Measurements from ENCODE around the gene DYNC1LI1. TPM values are rescaled to one million over a fixed set of nuclear protein-coding genes. Genes with fewer than 3 reads are reported as not detected.

Gene DYNC1LI1
- total RNA-seq, 4 donors from 2014 or later, result 15.3 to 26.4 (median 19.4) TPM

DNA sequence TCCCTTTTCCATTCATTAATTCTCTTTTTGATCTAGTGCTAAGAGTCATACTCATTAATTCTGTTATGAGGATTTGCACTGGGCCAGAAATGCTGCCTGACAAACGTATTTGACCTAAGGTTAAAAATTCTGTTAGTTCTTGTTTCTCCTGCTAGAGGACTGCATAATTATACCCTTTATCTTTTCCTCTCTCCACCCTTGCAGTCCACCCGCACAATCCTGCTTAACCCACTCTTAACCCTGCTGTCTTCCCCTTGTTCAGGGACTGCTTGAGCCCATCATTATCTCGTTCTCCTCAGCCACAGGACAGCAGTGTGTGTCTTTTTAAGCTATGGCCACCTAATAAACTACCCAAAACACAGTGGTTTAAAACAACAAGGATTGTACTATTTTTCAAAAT lies 31.1 kb upstream of the DYNC1LI1 start:
- no peaks in the 10 kb centered on the region for H3K9me3 ChIP-seq
- no peaks in the 10 kb centered on the region for H3K4me1 ChIP-seq
- H3K27ac ChIP-seq, result no peak overlapping the region
- no peaks in the 10 kb centered on the region for H3K36me3 ChIP-seq
- no peak for TF ChIP-seq POLR2A (IDR thresholded peaks at IDR 0.05)
- TF ChIP-seq, protein P1, sequence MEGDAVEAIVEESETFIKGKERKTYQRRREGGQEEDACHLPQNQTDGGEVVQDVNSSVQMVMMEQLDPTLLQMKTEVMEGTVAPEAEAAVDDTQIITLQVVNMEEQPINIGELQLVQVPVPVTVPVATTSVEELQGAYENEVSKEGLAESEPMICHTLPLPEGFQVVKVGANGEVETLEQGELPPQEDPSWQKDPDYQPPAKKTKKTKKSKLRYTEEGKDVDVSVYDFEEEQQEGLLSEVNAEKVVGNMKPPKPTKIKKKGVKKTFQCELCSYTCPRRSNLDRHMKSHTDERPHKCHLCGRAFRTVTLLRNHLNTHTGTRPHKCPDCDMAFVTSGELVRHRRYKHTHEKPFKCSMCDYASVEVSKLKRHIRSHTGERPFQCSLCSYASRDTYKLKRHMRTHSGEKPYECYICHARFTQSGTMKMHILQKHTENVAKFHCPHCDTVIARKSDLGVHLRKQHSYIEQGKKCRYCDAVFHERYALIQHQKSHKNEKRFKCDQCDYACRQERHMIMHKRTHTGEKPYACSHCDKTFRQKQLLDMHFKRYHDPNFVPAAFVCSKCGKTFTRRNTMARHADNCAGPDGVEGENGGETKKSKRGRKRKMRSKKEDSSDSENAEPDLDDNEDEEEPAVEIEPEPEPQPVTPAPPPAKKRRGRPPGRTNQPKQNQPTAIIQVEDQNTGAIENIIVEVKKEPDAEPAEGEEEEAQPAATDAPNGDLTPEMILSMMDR (IDR thresholded peaks at IDR 0.05), result no peak
- H3K4me3 ChIP-seq, result no peak overlapping the region
- no peak for DNase-seq
- no peaks in the 10 kb centered on the region for H3K27me3 ChIP-seq

DNA sequence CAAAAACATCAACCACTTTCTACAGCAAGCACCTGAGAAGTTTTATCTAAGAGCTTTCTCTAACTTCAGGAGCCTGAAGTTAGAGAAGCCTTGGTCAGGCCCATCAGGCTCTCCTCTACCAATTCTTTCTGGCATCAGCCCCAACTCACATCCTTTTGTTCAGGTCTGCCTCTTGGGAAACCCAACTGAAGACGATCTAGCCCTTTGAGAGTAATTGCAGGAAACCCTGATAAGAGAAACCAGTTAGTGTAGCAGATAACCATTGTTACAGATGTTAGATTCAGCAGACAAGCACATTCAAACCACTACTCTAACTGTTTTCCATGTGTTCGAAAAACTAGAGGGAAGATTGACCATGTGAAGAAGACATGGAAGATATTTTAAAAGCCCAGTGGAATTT lies 27.0 kb upstream of the DYNC1LI1 start:
- Histone ChIP-seq H3K9me3 (no peaks in the 10 kb centered on the region), H3K27ac (no peak overlapping the region), H3K4me1 (no peaks in the 10 kb centered on the region), H3K27me3 (no peaks in the 10 kb centered on the region), H3K36me3 (no peaks in the 10 kb centered on the region), H3K4me3 (no peak overlapping the region)
- no peak for DNase-seq
- TF ChIP-seq POLR2A (IDR thresholded peaks at IDR 0.05), result no peak
- TF ChIP-seq, protein P1 (IDR thresholded peaks at IDR 0.05), result no peak

DNA sequence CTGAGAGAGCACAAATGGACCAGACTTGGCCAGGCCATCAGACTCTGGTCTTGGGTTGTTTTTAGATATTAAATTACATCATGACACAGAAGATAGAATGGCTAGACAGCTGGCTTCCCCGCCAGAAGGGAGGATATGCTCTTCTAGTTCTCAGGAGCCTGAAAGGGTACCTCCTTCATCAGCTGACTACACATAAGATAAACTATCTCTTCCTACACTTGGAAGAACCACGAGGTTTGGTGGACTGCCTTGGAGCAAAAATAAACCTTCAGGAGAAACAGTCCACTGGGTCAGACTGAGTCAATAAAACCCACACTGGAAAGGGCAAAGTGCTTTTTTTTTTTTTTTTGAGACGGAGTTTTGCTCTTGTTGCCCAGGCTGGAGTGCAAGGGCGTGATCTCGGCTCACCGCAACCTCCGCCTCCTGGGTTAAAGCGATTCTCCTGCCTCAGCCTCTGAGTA lies 26.3 kb upstream of the DYNC1LI1 start:
- Histone ChIP-seq H3K27me3 (no peaks in the 10 kb centered on the region), H3K36me3 (no peaks in the 10 kb centered on the region), H3K4me3 (no peak overlapping the region), H3K4me1 (no peaks in the 10 kb centered on the region), H3K9me3 (no peaks in the 10 kb centered on the region), H3K27ac (no peak overlapping the region)
- DNase-seq, result no peak
- TF ChIP-seq, protein P1 (IDR thresholded peaks at IDR 0.05), result no peak
- no peak for TF ChIP-seq POLR2A (IDR thresholded peaks at IDR 0.05)

DNA sequence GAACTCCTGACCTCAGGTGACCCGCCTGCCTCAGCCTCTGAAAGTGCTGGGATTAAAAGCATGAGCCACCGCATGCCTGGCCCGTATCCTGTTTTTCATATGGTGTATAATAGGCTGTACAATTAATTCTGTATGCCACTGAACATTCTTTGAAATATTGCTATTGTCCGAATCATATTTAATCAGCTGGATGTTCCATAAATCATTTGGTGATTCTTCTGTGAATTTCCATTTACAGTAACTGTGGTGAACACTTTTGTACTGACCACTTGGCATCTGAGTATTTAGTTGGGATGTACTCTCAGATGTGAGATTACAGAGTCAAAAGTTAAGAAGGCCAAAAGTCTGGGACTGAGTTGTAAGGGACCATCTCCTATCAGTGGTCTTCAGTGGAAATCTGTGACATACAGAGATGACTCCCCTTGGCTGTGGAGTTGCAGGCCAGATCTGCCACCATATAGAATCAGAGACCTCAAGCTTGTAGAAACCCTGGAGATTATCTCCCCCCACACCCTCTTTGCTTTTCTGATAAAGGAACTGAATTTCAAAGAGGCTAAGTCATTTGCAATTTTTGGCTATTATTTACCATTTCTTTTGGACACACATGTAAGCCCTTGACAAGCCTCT lies 25.7 kb upstream of the DYNC1LI1 start:
- no peaks in the 10 kb centered on the region for H3K9me3 ChIP-seq
- no peak for TF ChIP-seq POLR2A (IDR thresholded peaks at IDR 0.05)
- TF ChIP-seq, protein P1 (IDR thresholded peaks at IDR 0.05), result no peak
- H3K4me3 ChIP-seq, result no peak overlapping the region
- H3K4me1 ChIP-seq, result no peaks in the 10 kb centered on the region
- H3K27me3 ChIP-seq, result no peaks in the 10 kb centered on the region
- no peaks in the 10 kb centered on the region for H3K36me3 ChIP-seq
- DNase-seq, result no peak
- no peak overlapping the region for H3K27ac ChIP-seq

DNA sequence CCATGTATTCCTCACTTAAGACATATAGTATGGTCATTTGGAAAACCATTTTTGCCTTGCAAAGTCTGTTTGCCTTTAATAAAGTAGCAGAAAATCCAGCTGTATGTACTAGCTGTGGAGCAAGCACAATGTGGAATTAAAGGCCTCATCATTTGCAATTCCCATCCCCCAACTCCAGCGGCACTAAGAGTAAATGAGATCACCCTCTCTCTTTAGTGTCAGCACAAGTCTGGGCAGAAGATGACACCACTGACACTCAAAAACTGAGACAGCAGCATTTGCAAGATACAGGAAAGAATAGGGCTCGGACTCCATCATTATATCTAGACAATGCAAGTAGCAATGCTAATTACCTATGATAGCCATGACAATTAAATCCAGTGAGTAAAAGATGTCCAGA lies 24.7 kb upstream of the DYNC1LI1 start:
- TF ChIP-seq, protein P1 (IDR thresholded peaks at IDR 0.05), result no peak
- no peak for TF ChIP-seq POLR2A (IDR thresholded peaks at IDR 0.05)
- Histone ChIP-seq H3K27ac (no peak overlapping the region), H3K27me3 (no peaks in the 10 kb centered on the region), H3K36me3 (no peaks in the 10 kb centered on the region), H3K4me3 (no peak overlapping the region), H3K9me3 (no peaks in the 10 kb centered on the region), H3K4me1 (no peaks in the 10 kb centered on the region)
- no peak for DNase-seq

Data from Peyer's patch (tissue), 4 donors.